ENCODE results near the gene ZNF383. TPM values are rescaled to one million over a fixed set of nuclear protein-coding genes. Genes with fewer than 3 reads are reported as not detected.
"Not testable (repeated sequence)": the region's sequence is repeated elsewhere in the genome, so short reads cannot be mapped to it uniquely, and the experiment has no call there.

ZNF383 gene
- total RNA-seq (2021; fragmentation: NEBNext Ultra II Directional; extraction: Animal tissue kit (Norgen Biotek cat#: 25700)): 1 to 10 TPM; 3.3 to 5.5 (median 4.4) TPM
- long read RNA-seq, partial matches to known transcripts: 0 of 3 reads
- long read RNA-seq, other reads (novel, unspliced or antisense): 3 of 3 reads

DNA sequence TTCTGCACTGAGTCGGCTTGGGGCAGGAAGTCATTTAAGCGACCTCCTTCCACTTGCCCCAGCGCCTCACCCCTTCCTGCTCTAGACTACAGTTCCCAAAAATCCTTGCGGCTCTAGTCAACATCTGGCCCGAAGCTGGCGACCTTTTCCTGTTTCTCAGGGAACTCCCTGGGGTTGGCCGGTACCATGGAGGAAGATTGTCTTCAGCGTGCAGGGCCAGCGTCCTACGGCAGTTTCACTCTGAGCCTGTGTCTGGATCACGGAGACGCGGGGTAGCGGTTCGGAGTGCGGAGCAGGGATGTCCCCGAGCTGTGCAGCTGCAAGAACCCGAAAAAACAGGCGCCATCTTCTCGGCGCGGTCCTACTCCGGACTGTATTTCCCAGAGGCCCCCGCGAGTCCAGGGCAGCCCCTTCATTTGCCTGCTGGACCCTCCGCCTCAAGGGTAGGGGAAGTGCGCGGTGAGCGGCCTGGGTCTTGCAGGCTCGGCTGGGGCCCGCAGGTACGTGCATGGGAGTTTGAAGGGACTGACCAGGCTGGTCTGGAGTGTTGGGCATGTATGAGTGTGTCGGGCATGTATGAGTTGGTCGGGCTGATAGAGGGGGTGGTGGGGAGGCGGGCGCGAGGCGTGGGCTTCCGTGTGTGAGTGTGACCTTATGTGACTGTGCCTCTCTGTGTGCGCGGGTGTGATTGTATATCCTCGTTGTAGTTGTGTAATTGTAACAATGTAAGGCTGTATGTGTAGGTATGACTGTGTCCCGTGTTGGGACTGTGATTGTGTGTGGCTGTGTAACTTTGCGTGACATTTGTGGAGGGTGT lies at the start of gene ZNF383:
Gene ZNF383, plus strand, starts transcription at position 440 of the 817 bp plus-strand sequence. CDS start 12,240 bp downstream, outside the sequence.
- TF ChIP-seq, protein P1, sequence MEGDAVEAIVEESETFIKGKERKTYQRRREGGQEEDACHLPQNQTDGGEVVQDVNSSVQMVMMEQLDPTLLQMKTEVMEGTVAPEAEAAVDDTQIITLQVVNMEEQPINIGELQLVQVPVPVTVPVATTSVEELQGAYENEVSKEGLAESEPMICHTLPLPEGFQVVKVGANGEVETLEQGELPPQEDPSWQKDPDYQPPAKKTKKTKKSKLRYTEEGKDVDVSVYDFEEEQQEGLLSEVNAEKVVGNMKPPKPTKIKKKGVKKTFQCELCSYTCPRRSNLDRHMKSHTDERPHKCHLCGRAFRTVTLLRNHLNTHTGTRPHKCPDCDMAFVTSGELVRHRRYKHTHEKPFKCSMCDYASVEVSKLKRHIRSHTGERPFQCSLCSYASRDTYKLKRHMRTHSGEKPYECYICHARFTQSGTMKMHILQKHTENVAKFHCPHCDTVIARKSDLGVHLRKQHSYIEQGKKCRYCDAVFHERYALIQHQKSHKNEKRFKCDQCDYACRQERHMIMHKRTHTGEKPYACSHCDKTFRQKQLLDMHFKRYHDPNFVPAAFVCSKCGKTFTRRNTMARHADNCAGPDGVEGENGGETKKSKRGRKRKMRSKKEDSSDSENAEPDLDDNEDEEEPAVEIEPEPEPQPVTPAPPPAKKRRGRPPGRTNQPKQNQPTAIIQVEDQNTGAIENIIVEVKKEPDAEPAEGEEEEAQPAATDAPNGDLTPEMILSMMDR (IDR thresholded peaks at IDR 0.05): no peak
- DNase-seq: peak; percentile 77
- H3K27me3 Mint-ChIP-seq (ENCODE audit: insufficient read depth): no peaks in the 10 kb centered on the region
- H3K36me3 Mint-ChIP-seq (ENCODE audit: low read depth): peaks cover 50% of the 10 kb centered on the region
- peak within 1 kb of the TSS; percentile 85 for H3K27ac Mint-ChIP-seq
- H3K9me3 Mint-ChIP-seq: peaks cover 21% of the 10 kb centered on the region
- H3K4me1 Mint-ChIP-seq (ENCODE audit: low read depth): peaks cover 15% of the 10 kb centered on the region
- peak within 1 kb of the TSS; percentile 95 for H3K4me3 Mint-ChIP-seq

DNA sequence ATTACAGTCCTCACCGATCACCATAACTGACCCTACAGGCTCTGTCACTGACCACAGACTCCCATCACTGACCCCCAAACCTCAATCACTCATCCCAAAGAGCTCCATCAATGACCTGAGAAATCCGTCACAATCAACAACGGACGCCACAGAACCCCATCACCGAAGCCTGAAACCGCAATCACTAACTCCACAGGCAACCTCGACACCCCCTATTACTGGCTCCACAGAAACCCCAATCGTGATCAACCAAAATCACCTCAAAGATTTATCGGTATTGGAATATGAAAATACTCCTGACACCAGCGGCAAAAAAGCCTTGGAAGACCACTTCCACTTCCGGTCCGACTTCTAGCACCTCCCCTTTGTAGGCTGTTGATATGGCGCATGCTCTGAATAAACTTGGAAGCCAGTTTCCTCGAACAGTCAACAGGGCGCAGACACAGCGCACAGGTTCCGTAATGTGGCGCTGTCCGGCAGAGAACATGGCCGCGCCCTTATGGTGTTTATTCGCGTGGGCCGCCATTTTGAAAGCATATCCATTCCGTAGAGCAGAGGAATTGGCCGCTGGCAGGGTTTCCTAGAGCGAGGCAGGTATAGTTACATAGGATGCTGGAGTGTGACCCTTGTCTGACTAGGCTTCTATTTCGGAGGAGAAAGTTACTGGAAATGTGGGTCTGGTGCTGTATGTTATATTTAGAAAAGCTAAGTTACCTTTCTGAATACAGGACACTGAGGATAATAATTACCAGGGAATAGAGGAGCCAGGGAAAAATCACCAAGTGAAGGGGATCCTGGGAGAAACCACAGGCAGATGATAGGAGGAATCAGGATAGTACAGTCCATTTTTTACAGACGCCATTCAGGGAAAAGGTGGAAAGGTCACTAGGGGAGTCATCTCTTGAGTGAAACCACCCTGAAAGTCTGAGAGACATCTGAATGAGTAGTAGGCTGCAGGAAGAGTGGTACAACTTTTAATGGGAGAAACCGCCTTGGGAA lies 45.3 kb upstream of the ZNF383 start, which contains the start of gene ZNF585A:
Gene ZNF585A, minus strand, starts transcription at position 328 of the 999 bp plus-strand sequence. CDS start 2,785 bp downstream, outside the sequence.
- Mint-ChIP-seq H3K27ac (no peak within 1 kb of the TSS), H3K4me3 (no peak within 1 kb of the TSS), H3K4me1 (ENCODE audit: low read depth) (no peaks in the 10 kb centered on the region), H3K27me3 (ENCODE audit: insufficient read depth) (no peaks in the 10 kb centered on the region; the same call in 1 of the 2 replicates), H3K36me3 (ENCODE audit: low read depth) (peaks cover 32% of the 10 kb centered on the region), H3K9me3 (peaks cover 40% of the 10 kb centered on the region)
- TF ChIP-seq, protein P1 (IDR thresholded peaks at IDR 0.05): peak; percentile 59
- peak; percentile 97 for DNase-seq

DNA sequence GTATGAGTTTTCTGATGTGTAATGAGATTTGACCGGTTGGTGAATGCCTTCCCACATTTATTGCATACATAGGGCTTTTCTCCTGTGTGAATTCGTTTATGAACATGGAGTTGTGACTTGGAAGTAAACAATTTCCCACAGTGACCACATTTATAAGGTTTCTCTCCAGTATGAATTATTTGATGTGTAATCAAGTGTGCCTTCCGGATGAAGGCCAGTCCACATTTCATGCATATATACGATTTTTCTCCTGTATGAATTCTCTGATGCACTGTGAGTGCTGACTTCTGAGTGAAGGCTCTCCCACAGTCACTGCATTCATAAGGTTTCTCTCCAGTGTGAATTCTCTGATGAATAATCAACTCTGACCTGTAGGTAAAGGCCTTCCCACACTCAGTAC lies 31.9 kb upstream of the ZNF383 start:
- H3K9me3 Mint-ChIP-seq: peaks cover 88% of the 10 kb centered on the region
- H3K4me3 Mint-ChIP-seq: not testable (repeated sequence)

DNA sequence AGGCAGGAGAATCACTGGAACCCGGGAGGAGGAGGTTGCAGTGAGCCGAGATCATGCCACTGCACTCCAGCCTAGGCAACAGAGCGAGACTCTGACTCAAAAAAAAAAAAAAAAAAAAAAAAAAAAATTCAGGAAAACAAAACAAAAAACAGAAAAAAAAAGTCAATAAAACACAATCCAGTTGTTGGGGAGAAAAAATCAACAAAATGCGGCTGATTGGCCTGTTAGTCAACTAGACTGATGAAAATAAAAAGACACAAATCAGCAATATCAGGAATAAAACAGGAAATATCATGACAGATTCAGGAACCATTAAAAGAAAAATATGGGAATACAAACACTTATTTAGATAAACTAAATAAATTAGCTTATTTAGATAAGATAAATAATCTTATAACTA lies 22.8 kb upstream of the ZNF383 start:
- peaks cover 76% of the 10 kb centered on the region for H3K36me3 Mint-ChIP-seq (ENCODE audit: low read depth)
- peaks cover 55% of the 10 kb centered on the region for H3K9me3 Mint-ChIP-seq

More for the DNA sequence above, 31.9 kb upstream of the ZNF383 start:
- not testable (repeated sequence) for H3K27ac Mint-ChIP-seq; H3K4me1 Mint-ChIP-seq (ENCODE audit: low read depth); DNase-seq; H3K27me3 Mint-ChIP-seq (ENCODE audit: insufficient read depth)
- H3K36me3 Mint-ChIP-seq (ENCODE audit: low read depth): peaks cover 87% of the 10 kb centered on the region

DNA sequence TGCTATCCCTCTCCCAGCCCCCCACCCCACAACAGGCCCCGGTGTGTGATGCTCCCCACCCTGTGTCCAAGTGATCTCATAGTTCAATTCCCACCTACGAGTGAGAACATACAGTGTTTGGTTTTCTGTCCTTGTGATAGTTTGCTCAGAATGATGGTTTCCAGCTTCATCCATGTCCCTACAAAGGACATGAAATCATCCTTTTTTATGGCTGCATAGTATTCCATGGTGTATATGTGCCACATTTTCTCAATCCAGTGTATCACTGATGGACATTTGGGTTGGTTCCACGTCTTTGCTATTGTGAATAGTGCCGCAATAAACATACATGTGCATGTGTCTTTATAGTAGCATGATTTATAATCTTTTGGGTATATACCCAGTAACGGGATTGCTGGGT lies 20.9 kb upstream of the ZNF383 start:
- H3K9me3 Mint-ChIP-seq: peaks cover 39% of the 10 kb centered on the region
- DNase-seq; H3K27me3 Mint-ChIP-seq (ENCODE audit: insufficient read depth); H3K4me3 Mint-ChIP-seq; H3K27ac Mint-ChIP-seq; H3K4me1 Mint-ChIP-seq (ENCODE audit: low read depth): not testable (repeated sequence)
- H3K36me3 Mint-ChIP-seq (ENCODE audit: low read depth): peaks cover 73% of the 10 kb centered on the region

More for the DNA sequence above, 22.8 kb upstream of the ZNF383 start:
- not testable (repeated sequence) for H3K27ac Mint-ChIP-seq; H3K4me1 Mint-ChIP-seq (ENCODE audit: low read depth); H3K4me3 Mint-ChIP-seq; DNase-seq; H3K27me3 Mint-ChIP-seq (ENCODE audit: insufficient read depth)

DNA sequence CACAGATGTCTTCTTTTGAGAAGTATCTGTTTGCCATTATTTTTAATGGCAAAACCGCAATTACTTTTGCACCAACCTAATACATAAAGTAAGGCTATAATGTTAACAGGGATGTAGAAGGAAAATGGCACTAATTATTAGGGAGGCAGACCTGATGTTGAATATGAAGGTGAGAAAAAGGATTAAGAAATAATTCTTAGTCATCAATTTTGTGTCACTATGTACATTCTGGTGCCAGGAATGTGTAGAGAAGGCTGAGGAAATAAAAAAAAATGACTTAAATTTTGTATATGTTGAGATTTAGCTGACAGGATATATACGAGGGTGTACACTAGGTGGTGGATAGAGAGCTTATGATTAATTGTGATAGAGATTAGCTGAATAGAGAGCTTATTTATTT lies 20.2 kb upstream of the ZNF383 start:
- Mint-ChIP-seq H3K9me3 (peaks cover 36% of the 10 kb centered on the region), H3K4me1 (ENCODE audit: low read depth) (no peaks in the 10 kb centered on the region), H3K36me3 (ENCODE audit: low read depth) (peaks cover 76% of the 10 kb centered on the region)

More for the DNA sequence above, 20.2 kb upstream of the ZNF383 start:
- TF ChIP-seq, protein P1 (IDR thresholded peaks at IDR 0.05): no peak
- Mint-ChIP-seq H3K27ac (no peak overlapping the region), H3K4me3 (no peak overlapping the region), H3K27me3 (ENCODE audit: insufficient read depth) (no peaks in the 10 kb centered on the region; the same call in 1 of the 2 replicates)
- no peak for DNase-seq
